Endothelial cell of umbilical vein (primary cell): ENCODE measurements around the gene CRCP. TPM values are rescaled to one million over a fixed set of nuclear protein-coding genes. Genes with fewer than 3 reads are reported as not detected.

Source experiments
- BruUV-seq: library from RNA; stranded (reverse); fragments of 400-500 nt; replicated peaks from 2 replicates; lab custom pipeline; 2021; lab: Mats Ljungman, UMichigan
- CTCF ChIA-PET: fragments of 300-600, 350-600 bp; sonication (Branson Sonifier 250); formaldehyde crosslinking; loops from one replicate; lab custom pipeline; 2021; ENCODE audit warnings: antibody characterized with exemption, inconsistent platforms; lab: Charles Lee
- POLR2A ChIA-PET: fragments of 300-600, 350-600 bp; sonication (Branson Sonifier 250); formaldehyde crosslinking; loops from one replicate; lab custom pipeline; 2021; ENCODE audit warnings: antibody characterized with exemption, inconsistent platforms; lab: Charles Lee
- DNase-seq: peaks from one replicate; pipeline ENCODE4 v3.0.0-alpha.2; 2011; ENCODE audit warnings: low read depth, low spot score
- FAIRE-seq: peaks from 2 replicates; lab custom pipeline; 2011; peaks lifted over from hg19 to GRCh38; lab: Jason Lieb, UNC
- H2AFZ ChIP-seq: 2 replicates; pipeline ENCODE4 v1.6.0; 2012; ENCODE audit warnings: low read depth, low read length, control low read depth, inconsistent platforms
- H3K27ac ChIP-seq: 2 replicates; pipeline ENCODE4 v1.5.1; 2011; ENCODE audit warnings: low read depth, mild to moderate bottlenecking, control low read depth, low read length, moderate library complexity; ENCODE audit not compliant: insufficient read depth
- H3K27me3 ChIP-seq, 2 experiments: 2 replicates each; pipeline versions ENCODE4 v1.6.0 to v1.6.1; 2011; ENCODE audit warnings: low read length in 2 of 2, mixed read lengths in 1 of 2; ENCODE audit not compliant: control insufficient read depth in 2 of 2, insufficient read depth in 2 of 2
- H3K36me3 ChIP-seq, 2 experiments: 2 replicates in 1 of 2; 3 replicates in 1 of 2; pipeline ENCODE4 v1.5.1; 2011; ENCODE audit warnings: low read length in 2 of 2, mild to moderate bottlenecking in 1 of 2, moderate library complexity in 1 of 2; ENCODE audit not compliant: control insufficient read depth in 2 of 2, insufficient read depth in 2 of 2; ENCODE audit errors: extremely low read depth in 1 of 2
- H3K4me1 ChIP-seq: 3 replicates; pipeline ENCODE4 v1.5.1; 2011; ENCODE audit warnings: mild to moderate bottlenecking, low read length; ENCODE audit not compliant: control insufficient read depth, insufficient read depth; ENCODE audit errors: extremely low read depth
- H3K4me2 ChIP-seq: 2 replicates; pipeline ENCODE4 v1.6.1; 2011; ENCODE audit warnings: low read length, control low read depth, mixed read lengths; ENCODE audit not compliant: insufficient read depth
- H3K4me3 ChIP-seq, 3 experiments: fragments of 200-600 bp in 1 of 3; sonication (generic), shearing (Covaris generic) in 1 of 3; replicated peaks in 1 of 3; 2 replicates each; pipeline ENCODE4 v1.5.1; 2011 to 2016; ENCODE audit warnings: control low read depth in 3 of 3, low read length in 3 of 3, mild to moderate bottlenecking in 2 of 3, inconsistent platforms in 1 of 3, low read depth in 1 of 3, moderate library complexity in 1 of 3; ENCODE audit not compliant: insufficient read depth in 1 of 3
- H3K79me2 ChIP-seq: 2 replicates; pipeline ENCODE4 v1.6.0; 2012; ENCODE audit warnings: low read length, inconsistent platforms; ENCODE audit not compliant: control insufficient read depth, insufficient read depth
- H3K9ac ChIP-seq: replicated peaks from 2 replicates; pipeline ENCODE3; 2011; ENCODE audit warnings: low read length, control low read depth; ENCODE audit not compliant: insufficient read depth; ENCODE audit errors: extremely low read depth
- H3K9me1 ChIP-seq: replicated peaks from 3 replicates; pipeline ENCODE4 v1.6.0; 2011; ENCODE audit warnings: mild to moderate bottlenecking, low read length; ENCODE audit not compliant: control insufficient read depth, insufficient read depth; ENCODE audit errors: extremely low read depth
- H3K9me3 ChIP-seq: replicated peaks from 2 replicates; pipeline ENCODE4 v1.5.1; 2012; ENCODE audit warnings: low read length, inconsistent platforms; ENCODE audit not compliant: control insufficient read depth, insufficient read depth
- H4K20me1 ChIP-seq: replicated peaks from 2 replicates; pipeline ENCODE3; 2011; ENCODE audit warnings: mild to moderate bottlenecking, low read length; ENCODE audit not compliant: control insufficient read depth, insufficient read depth; ENCODE audit errors: extremely low read depth
- EZH2 ChIP-seq: IDR thresholded peaks from 2 replicates; pipeline ENCODE4 v1.6.1; 2012; ENCODE audit warnings: borderline replicate concordance, low read depth, mild to moderate bottlenecking, moderate library complexity, low read length, inconsistent platforms; ENCODE audit not compliant: severe bottlenecking
- FOS ChIP-seq: IDR thresholded peaks from 2 replicates; pipeline ENCODE4 v1.6.1; 2011; ENCODE audit warnings: mild to moderate bottlenecking, low read length, moderate library complexity, borderline replicate concordance; ENCODE audit not compliant: insufficient read depth
- GATA2 ChIP-seq: IDR thresholded peaks from 2 replicates; pipeline ENCODE4 v1.7.0; 2011; ENCODE audit warnings: low read depth, mild to moderate bottlenecking, moderate library complexity, mixed read lengths, low read length; ENCODE audit not compliant: insufficient read length, insufficient read depth
- JUN ChIP-seq: IDR thresholded peaks from 2 replicates; pipeline ENCODE4 v1.6.1; 2011; ENCODE audit warnings: borderline replicate concordance, low read depth; ENCODE audit not compliant: insufficient read length, insufficient read depth
- MYC ChIP-seq: IDR thresholded peaks from one replicate; pipeline ENCODE4 v1.6.1; 2011; ENCODE audit warnings: mild to moderate bottlenecking, low read depth, low read length
- POLR2A ChIP-seq: IDR thresholded peaks from 2 replicates; pipeline ENCODE4 v1.6.1; 2012; ENCODE audit warnings: low read depth, mild to moderate bottlenecking, control low read depth, low read length
- POLR2AphosphoS5 ChIP-seq: IDR thresholded peaks from 2 replicates; pipeline ENCODE4 v1.6.1; 2012; ENCODE audit warnings: low read depth, mild to moderate bottlenecking, control low read depth, low read length, moderate library complexity; ENCODE audit not compliant: insufficient read depth
- dilution Hi-C: fragments of 300-500 bp; cut with MboI; formaldehyde crosslinking; loops from one replicate; pipeline ENCODE4 v1.15.0; 2019; ENCODE audit warnings: low sequenced_read_pairs; ENCODE audit not compliant: extremely low pct_ligation_motif_present
- intact Hi-C: fragments of 100-400 bp; cut with micrococcal nuclease; formaldehyde crosslinking; loops from one replicate; pipeline ENCODE4 v1.10.0; 2022
- polyA plus RNA-seq, 4 experiments: library from polyadenylated mRNA; depleted of rRNA in 3 of 4; stranded (reverse) in 3 of 4; unstranded in 1 of 4; fragments of >200 nt; gene quantifications; 2 replicates each; pipeline versions ENCODE4 v1.2.1 to v1.2.3, GENCODE V29; 2011 to 2012; ENCODE audit warnings: missing spikeins in 1 of 4
- total RNA-seq: library from RNA; stranded (reverse); gene quantifications from 2 replicates; pipeline ENCODE4 v1.2.3, GENCODE V29; 2021
- TF ChIP-seq, protein P1 (sequence below), 2 donors: IDR thresholded peaks; 1 replicate in 1 of 2; 2 replicates in 1 of 2; pipeline ENCODE4 v1.5.1; 2011; ENCODE audit warnings: low read length in 2 of 2, mild to moderate bottlenecking in 2 of 2, moderate library complexity in 2 of 2, control low read depth in 1 of 2, inconsistent platforms in 1 of 2, low read depth in 1 of 2; ENCODE audit not compliant: insufficient read depth in 1 of 2; ENCODE audit errors: extremely low read depth in 1 of 2
- TF ChIP-seq, protein P2 (sequence below): IDR thresholded peaks from 2 replicates; pipeline ENCODE4 v1.6.1; 2011; ENCODE audit not compliant: insufficient read depth, insufficient read length

CRCP gene
- total and polyA plus RNA-seq, 2 donors (not counting 3 experiments of a cell fraction or from before 2014, with no cell fraction given): 14.2 to 29.7 TPM

DNA sequence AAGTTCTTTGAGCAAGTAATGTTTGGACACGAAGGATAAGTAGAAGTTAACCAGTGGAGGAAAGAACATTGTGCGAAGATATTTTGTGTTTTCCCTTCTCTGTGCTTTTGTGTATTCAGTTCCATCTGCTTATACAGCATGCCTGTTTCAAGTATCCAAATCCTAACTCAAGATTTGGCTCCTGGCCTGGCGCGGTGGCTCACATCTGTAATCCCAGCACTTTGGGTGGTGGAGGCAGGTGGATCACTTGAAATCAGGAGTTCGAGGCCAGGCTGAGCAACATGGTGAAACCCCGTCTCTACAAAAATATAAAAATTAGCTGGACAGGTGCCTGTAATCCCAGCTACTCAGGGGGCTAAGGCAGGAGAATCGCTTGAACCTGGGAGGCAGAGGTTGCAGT lies 49.7 kb downstream of the CRCP start:
- no peak for FAIRE-seq
- intact Hi-C loops: no loop called here

DNA sequence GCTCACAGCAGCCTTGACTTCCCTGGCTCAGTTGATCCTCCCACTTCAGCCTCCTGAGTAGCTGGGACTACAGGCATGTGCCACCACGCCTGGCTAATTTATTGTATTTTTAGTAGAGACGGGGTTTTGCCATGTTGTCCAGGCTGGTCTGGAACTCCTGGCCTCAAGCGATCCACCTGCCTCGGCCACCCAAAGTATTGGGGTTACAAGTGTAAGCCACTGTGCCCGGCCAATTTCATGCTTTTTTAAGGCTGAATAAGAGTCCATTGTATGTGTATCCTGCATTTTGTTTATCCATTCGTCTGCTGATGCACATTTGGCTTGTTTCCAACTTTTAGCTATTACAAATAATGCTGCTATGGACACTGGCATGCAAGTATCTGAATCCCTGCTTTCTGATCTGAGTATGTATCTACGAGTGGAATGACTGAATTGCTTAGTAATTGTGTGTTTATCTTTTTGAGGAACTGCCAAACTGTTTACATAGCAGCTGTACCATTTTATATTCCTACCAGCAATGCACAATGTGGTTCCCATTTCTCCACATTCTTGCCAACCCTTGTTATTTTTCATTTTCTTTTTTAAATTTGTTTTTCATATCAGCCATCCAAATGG lies 53.2 kb downstream of the CRCP start:
- ChIA-PET CTCF (interaction anchor here (1.3 kb wide), 1 partner anchor 131 kb away, joined by 3 read pairs; no protein-coding TSS in a partner anchor), POLR2A (no interaction called here)
- no TSS peak for BruUV-seq
- no peaks in the 10 kb centered on the region for H3K4me1 ChIP-seq
- intact Hi-C loops (no loop called here), dilution Hi-C loops (no loop called here)
- no peak overlapping the region for H3K4me3 ChIP-seq
- H3K79me2 ChIP-seq: no peaks in the 10 kb centered on the region
- no peaks in the 10 kb centered on the region for H3K36me3 ChIP-seq
- no peak overlapping the region for H3K4me2 ChIP-seq
- H3K9me1 ChIP-seq: no peaks in the 10 kb centered on the region
- H3K27me3 ChIP-seq: no peaks in the 10 kb centered on the region
- no peaks in the 10 kb centered on the region for H3K9me3 ChIP-seq
- FAIRE-seq (peak; percentile 83), DNase-seq (peak; percentile 60)
- no peaks in the 10 kb centered on the region for H4K20me1 ChIP-seq
- H2AFZ ChIP-seq: no peak overlapping the region
- TF ChIP-seq EZH2 (no peak), MYC (no peak), GATA2 (no peak), FOS (no peak), POLR2A (no peak), POLR2AphosphoS5 (no peak), JUN (no peak)
- TF ChIP-seq, protein P1, sequence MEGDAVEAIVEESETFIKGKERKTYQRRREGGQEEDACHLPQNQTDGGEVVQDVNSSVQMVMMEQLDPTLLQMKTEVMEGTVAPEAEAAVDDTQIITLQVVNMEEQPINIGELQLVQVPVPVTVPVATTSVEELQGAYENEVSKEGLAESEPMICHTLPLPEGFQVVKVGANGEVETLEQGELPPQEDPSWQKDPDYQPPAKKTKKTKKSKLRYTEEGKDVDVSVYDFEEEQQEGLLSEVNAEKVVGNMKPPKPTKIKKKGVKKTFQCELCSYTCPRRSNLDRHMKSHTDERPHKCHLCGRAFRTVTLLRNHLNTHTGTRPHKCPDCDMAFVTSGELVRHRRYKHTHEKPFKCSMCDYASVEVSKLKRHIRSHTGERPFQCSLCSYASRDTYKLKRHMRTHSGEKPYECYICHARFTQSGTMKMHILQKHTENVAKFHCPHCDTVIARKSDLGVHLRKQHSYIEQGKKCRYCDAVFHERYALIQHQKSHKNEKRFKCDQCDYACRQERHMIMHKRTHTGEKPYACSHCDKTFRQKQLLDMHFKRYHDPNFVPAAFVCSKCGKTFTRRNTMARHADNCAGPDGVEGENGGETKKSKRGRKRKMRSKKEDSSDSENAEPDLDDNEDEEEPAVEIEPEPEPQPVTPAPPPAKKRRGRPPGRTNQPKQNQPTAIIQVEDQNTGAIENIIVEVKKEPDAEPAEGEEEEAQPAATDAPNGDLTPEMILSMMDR (IDR thresholded peaks at IDR 0.05; ENCODE audit: extremely low read depth in 1 of 2, insufficient read depth in 1 of 2, low read depth in 1 of 2, low read length in 2 of 2): no peak
- TF ChIP-seq, protein P2, sequence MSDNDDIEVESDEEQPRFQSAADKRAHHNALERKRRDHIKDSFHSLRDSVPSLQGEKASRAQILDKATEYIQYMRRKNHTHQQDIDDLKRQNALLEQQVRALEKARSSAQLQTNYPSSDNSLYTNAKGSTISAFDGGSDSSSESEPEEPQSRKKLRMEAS: no peak
- no peak overlapping the region for H3K27ac ChIP-seq
- no peak overlapping the region for H3K9ac ChIP-seq

More for the DNA sequence above, 49.7 kb downstream of the CRCP start:
- Histone ChIP-seq H3K9me1 (no peaks in the 10 kb centered on the region), H3K9me3 (no peaks in the 10 kb centered on the region), H2AFZ (no peak overlapping the region), H3K27me3 (no peaks in the 10 kb centered on the region), H3K9ac (no peak overlapping the region), H4K20me1 (no peaks in the 10 kb centered on the region), H3K4me3 (no peak overlapping the region), H3K4me1 (no peaks in the 10 kb centered on the region), H3K36me3 (no peaks in the 10 kb centered on the region), H3K79me2 (no peaks in the 10 kb centered on the region), H3K27ac (no peak overlapping the region), H3K4me2 (no peak overlapping the region)
- CTCF ChIA-PET: interaction anchor here (0.8 kb wide), 1 partner anchor 13 kb away, joined by 3 read pairs; no protein-coding TSS in a partner anchor
- TF ChIP-seq JUN: no peak
- TF ChIP-seq MYC: no peak
- TF ChIP-seq POLR2A: no peak
- TF ChIP-seq, protein P2: no peak
- TF ChIP-seq FOS: no peak
- no peak for TF ChIP-seq GATA2
- DNase-seq: no peak
- POLR2A ChIA-PET: no interaction called here
- dilution Hi-C loops: no loop called here
- BruUV-seq: no TSS peak
